Dendritic cell treated with granulocyte-macrophage colony-stimulating factor and Interleukin-4, amounts not matched to agents 40 ng/mL and 50 ng/mL, for 4 days (primary cell): ENCODE data around the gene CCDC97.

ENCODE experiments used
- H3K27ac Mint-ChIP-seq: one replicate; pipeline ENCODE4 v1.8.0; 2022; ENCODE audit warnings: mild to moderate bottlenecking, mixed read lengths
- H3K27me3 Mint-ChIP-seq: one replicate; pipeline ENCODE4 v1.8.0; 2022; ENCODE audit warnings: mild to moderate bottlenecking, mixed read lengths
- H3K36me3 Mint-ChIP-seq: one replicate; pipeline ENCODE4 v1.8.0; 2022; ENCODE audit warnings: low read depth, mixed read lengths
- H3K4me1 Mint-ChIP-seq: one replicate; pipeline ENCODE4 v1.8.0; 2022; ENCODE audit warnings: low read depth, mixed read lengths
- H3K4me3 Mint-ChIP-seq: one replicate; pipeline ENCODE4 v1.8.0; 2022; ENCODE audit warnings: mild to moderate bottlenecking, moderate library complexity, mixed read lengths
- H3K9me3 Mint-ChIP-seq: one replicate; pipeline ENCODE4 v1.8.0; 2022; ENCODE audit warnings: mixed read lengths
- intact Hi-C: fragments of 100-400 bp; cut with micrococcal nuclease; formaldehyde crosslinking; loops from one replicate; pipeline ENCODE4 v1.15.0; 2022

CCDC97 gene

DNA sequence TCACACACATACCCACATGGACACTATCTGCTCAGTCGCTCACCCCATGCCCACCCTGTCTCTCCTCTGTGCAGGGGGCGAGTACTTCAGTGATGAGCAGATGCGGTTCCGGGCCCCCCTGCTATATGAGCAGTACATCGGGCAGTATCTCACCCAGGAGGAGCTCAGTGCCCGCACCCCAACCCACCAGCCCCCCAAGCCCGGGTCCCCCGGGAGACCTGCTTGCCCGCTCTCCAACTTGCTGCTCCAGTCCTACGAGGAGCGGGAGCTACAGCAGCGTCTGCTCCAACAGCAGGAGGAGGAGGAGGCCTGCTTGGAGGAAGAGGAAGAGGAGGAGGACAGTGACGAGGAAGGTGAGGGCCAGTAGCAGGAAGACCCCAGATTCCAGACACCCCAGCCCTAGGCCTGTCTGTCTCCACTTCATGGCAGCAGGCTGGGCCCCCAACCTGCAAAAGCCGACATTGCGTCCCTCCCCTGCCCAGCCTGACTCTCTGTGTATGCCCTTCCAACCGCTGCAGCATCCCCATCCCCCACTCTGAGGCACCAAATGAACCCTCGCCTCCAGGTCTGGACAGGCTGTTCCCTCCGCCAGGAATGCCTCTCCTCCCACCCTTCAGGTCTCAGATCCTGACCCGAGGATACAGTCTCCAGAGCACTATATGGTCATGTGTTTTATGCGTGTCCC lies 9.7 kb downstream of the CCDC97 start:
- intact Hi-C loops: loop anchor here (10.0 kb wide), 1 partner anchor 115 kb away; the partner anchor contains the start of gene DMAC2
- Mint-ChIP-seq H3K27me3 (no peaks in the 10 kb centered on the region), H3K4me1 (peaks cover 56% of the 10 kb centered on the region), H3K4me3 (no peak overlapping the region), H3K36me3 (peaks cover 91% of the 10 kb centered on the region), H3K9me3 (no peaks in the 10 kb centered on the region), H3K27ac (no peak overlapping the region)

DNA sequence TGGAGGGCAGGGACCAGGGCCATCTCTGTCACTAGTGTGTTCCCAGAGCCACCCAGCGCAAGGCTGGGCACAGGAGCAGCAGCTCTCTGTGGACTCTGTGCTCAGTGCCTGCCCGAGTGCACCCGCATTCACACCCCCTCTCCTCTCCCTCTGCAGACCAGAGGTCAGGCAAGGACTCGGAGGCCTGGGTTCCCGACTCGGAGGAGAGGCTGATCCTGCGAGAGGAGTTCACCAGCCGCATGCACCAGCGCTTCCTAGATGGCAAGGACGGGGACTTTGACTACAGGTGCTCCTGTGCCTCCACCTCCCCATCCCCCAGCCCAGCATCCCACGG lies 10.2 kb downstream of the CCDC97 start:
- peaks cover 61% of the 10 kb centered on the region for H3K4me1 Mint-ChIP-seq
- H3K27ac Mint-ChIP-seq: no peak overlapping the region
- intact Hi-C loops: loop anchor here (10.0 kb wide), 1 partner anchor 115 kb away; the partner anchor contains the start of gene DMAC2
- no peaks in the 10 kb centered on the region for H3K9me3 Mint-ChIP-seq
- no peaks in the 10 kb centered on the region for H3K27me3 Mint-ChIP-seq
- peaks cover 95% of the 10 kb centered on the region for H3K36me3 Mint-ChIP-seq
- H3K4me3 Mint-ChIP-seq: no peak overlapping the region

- Mint-ChIP-seq H3K27ac (no peak overlapping the region), H3K9me3 (no peaks in the 10 kb centered on the region), H3K36me3 (peaks cover 99% of the 10 kb centered on the region), H3K27me3 (no peaks in the 10 kb centered on the region), H3K4me3 (no peak overlapping the region), H3K4me1 (peaks cover 65% of the 10 kb centered on the region)
- intact Hi-C loops: loop anchor here (10.0 kb wide), 1 partner anchor 114 kb away; the partner anchor contains the start of gene DMAC2
Measured at GRCh38 chr19:41320568-41320967, 10.6 kb downstream of the CCDC97 start.

DNA sequence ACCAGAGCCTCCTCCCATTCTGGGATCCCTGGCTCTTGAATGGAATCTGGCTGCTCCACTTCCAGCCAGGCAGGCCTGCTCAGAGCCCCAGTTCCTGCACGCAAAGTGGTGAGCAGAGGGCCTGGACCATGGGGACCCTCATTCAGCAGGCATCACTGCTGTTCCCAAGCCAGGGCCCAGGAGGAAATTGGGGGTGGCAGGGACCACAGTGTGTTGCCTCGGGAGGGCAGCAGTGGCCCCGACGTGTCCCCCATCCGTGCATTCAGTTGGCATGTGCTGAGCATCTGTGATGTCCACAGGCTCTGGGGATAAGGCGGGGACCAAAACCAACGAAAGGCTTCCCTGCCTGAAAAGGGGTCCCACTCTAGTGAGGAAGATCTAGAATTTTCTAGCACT lies 11.2 kb downstream of the CCDC97 start:
- Mint-ChIP-seq H3K27ac (no peak overlapping the region), H3K9me3 (no peaks in the 10 kb centered on the region), H3K36me3 (peaks cover 100% of the 10 kb centered on the region), H3K4me3 (no peak overlapping the region), H3K4me1 (peaks cover 69% of the 10 kb centered on the region), H3K27me3 (no peaks in the 10 kb centered on the region)
- intact Hi-C loops: loop anchor here (10.0 kb wide), 1 partner anchor 114 kb away; the partner anchor contains the start of gene DMAC2

DNA sequence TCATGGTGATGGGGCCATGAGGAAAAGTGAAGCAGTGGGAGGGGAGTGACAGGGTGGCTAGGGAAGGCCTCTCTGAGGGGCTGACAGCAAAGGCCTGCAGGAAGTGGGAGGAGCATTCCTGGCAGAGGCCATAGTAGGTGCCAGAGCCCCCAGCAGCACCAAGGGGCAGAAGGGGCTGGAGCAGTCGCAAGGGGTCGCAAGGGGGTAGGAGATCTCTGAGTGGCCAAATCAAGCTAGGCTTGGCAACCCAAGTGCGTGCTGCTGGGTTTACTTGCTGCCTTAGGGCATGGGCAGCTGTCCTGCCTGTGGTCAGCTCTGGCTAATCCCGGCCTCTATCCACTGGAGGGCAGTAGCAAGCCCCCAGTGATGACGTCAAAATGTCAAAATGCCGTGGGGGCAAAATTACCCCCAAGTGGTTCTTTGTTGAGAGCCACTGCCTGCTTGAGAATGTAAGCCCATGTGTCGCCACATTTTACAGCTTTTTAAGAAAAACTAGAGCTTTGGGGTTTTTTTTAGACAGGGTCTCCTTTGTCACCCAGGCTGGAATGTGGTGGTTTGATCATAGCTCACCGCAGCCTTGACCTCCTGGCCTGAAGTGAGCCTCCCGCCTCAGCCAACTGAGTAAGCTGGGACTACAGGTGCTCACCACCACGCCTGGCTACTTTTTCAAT lies 11.8 kb downstream of the CCDC97 start:
- Mint-ChIP-seq H3K9me3 (no peaks in the 10 kb centered on the region), H3K27me3 (no peaks in the 10 kb centered on the region), H3K27ac (no peak overlapping the region), H3K4me3 (no peak overlapping the region), H3K4me1 (peaks cover 69% of the 10 kb centered on the region), H3K36me3 (peaks cover 100% of the 10 kb centered on the region)
- intact Hi-C loops: loop anchor here (10.0 kb wide), 1 partner anchor 113 kb away; the partner anchor contains the start of gene DMAC2

- H3K27me3 Mint-ChIP-seq: no peaks in the 10 kb centered on the region
- H3K9me3 Mint-ChIP-seq: no peaks in the 10 kb centered on the region
- peaks cover 70% of the 10 kb centered on the region for H3K4me1 Mint-ChIP-seq
- H3K4me3 Mint-ChIP-seq: no peak overlapping the region
- peak overlapping the region; percentile 98 for H3K27ac Mint-ChIP-seq
- H3K36me3 Mint-ChIP-seq: peaks cover 98% of the 10 kb centered on the region
- intact Hi-C loops: loop anchor here (10.0 kb wide), 1 partner anchor 112 kb away; the partner anchor contains the start of gene DMAC2
Measured at GRCh38 chr19:41322451-41322850, 12.5 kb downstream of the CCDC97 start.

DNA sequence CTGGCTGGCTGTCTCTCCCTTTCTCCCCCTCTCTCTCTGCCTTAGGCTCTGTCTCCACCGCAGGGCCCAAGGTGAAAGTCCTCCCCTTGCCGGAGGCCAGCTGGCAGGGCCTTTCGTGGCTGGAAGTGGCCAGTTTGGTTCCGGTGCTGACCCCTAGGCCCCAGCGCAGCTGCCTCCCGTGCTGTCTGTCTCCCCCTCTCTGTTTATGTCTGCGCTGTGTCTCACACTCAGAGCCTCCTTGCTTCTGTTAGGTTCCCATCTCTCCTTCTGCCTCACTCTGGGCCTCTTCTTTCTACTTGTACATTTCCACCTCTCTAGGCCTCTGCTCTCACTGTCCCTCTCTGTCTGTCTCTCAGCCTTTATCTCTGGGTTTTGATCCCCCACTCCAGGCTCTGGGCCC lies 13.1 kb downstream of the CCDC97 start:
- H3K4me1 Mint-ChIP-seq: peaks cover 75% of the 10 kb centered on the region

DNA sequence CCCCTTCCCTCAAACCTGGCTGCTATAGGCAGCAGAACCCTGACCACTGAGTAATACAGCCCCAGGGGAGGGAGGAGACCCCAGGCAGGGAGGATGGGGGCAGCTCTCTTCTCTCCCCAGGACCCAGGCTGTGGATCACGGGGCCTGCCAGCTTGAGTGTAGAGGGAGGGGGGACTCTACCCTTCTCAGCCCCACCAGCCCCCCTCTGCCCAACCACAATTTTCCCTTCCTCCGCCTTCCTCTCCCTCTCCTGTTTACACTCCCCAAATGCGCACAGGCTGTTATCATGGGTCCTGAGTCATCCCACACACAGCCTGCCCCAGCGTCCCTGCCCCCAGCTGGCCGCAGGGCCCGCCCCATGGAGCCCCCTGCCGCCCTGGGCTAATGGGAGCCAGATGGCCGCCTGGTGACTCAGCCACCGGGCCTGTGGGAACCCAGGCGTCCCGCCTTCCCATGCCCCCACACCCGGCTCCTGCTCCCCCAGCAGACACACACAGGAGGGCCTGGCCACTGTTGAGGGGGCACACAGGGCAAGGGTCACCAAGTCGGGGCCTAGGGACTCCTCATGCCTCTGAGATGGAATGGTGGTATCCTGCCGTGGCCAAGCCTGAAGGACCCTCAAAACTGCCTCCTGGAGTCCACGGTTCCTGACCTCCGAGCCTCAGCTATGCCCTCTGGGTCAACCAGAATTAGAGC lies 13.6 kb downstream of the CCDC97 start:
- H3K36me3 Mint-ChIP-seq: peaks cover 98% of the 10 kb centered on the region

More for the DNA sequence above, 13.1 kb downstream of the CCDC97 start:
- Mint-ChIP-seq H3K27ac (peak overlapping the region; percentile 98), H3K9me3 (no peaks in the 10 kb centered on the region), H3K36me3 (peaks cover 98% of the 10 kb centered on the region), H3K27me3 (no peaks in the 10 kb centered on the region), H3K4me3 (peak overlapping the region; percentile 21)
- intact Hi-C loops: loop anchor here (10.0 kb wide), 1 partner anchor 112 kb away; the partner anchor contains the start of gene DMAC2

DNA sequence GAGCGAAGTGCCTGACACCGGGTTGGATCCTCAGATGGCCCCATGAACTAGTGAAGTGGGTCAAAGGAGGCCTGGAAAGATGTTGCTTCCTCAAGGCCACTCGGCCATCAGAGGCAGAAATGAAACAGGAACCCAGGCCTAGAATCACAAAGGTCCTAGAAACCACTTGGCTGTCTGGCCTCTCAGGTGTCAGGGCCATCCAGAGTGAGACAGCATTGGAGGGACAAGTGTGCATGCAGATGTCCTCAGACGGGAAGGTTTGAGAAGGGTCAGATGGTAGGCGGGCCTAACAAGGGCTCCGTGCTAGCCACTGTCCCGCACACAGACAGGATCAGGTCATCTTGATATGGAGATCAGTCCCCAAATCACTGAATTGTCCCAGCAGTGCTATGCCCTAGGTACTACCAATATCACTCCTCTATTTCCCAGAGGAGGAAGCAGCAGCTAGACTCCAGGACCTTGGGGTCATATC lies 14.3 kb downstream of the CCDC97 start:
- Mint-ChIP-seq H3K4me3 (no peak overlapping the region), H3K4me1 (peaks cover 85% of the 10 kb centered on the region)
- intact Hi-C loops: loop anchor here (10.0 kb wide), 1 partner anchor 111 kb away; the partner anchor contains the start of gene DMAC2

More for the DNA sequence above, 13.6 kb downstream of the CCDC97 start:
- Mint-ChIP-seq H3K27ac (peak overlapping the region; percentile 98), H3K9me3 (no peaks in the 10 kb centered on the region), H3K27me3 (no peaks in the 10 kb centered on the region), H3K4me3 (peak overlapping the region; percentile 21), H3K4me1 (peaks cover 80% of the 10 kb centered on the region)
- intact Hi-C loops: loop anchor here (10.0 kb wide), 1 partner anchor 111 kb away; the partner anchor contains the start of gene DMAC2

DNA sequence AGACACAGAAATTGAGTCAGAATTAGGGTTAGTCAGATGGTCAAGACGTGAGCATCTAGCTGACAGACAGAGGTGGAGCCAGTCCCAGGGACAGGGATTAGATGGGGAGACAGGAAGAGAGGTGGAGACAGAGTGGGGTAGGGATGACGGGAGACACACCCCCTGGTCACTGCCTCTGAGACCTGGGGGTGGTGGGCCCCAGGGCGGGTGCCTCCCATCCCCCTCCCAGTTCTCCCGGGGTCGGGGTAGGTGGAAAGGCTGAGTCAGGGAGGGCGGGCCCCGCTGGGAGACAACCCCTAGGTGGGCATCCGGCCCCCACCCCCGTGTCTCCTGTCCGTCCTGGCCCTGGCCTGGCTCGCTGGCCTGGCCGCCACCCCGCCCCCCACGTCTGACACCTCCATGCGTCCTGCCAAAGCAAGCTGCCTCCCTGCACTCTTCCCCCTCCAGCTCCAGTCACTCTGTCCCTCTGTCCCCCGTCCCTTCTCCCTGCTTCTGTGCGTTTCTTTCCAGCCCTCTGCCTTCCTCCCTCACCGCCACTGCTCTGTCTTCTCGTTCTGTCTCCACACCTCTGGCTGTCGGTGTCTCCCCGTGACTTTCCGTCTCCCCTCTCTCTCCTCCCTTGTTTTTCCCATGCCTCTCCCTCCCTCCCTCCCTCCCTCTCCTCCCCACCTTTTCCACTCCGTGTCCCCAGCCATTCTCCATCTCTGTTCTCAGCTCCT lies 15.1 kb downstream of the CCDC97 start:
- Mint-ChIP-seq H3K4me3 (peak overlapping the region; percentile 33), H3K27me3 (no peaks in the 10 kb centered on the region), H3K36me3 (peaks cover 98% of the 10 kb centered on the region), H3K4me1 (peaks cover 80% of the 10 kb centered on the region), H3K9me3 (no peaks in the 10 kb centered on the region), H3K27ac (peak overlapping the region; percentile 98)
- intact Hi-C loops: loop anchor here (10.0 kb wide), 1 partner anchor 110 kb away; the partner anchor contains the start of gene DMAC2

More for the DNA sequence above, 14.3 kb downstream of the CCDC97 start:
- H3K27me3 Mint-ChIP-seq: no peaks in the 10 kb centered on the region
- H3K27ac Mint-ChIP-seq: peak overlapping the region; percentile 98
- H3K9me3 Mint-ChIP-seq: no peaks in the 10 kb centered on the region
- peaks cover 98% of the 10 kb centered on the region for H3K36me3 Mint-ChIP-seq

DNA sequence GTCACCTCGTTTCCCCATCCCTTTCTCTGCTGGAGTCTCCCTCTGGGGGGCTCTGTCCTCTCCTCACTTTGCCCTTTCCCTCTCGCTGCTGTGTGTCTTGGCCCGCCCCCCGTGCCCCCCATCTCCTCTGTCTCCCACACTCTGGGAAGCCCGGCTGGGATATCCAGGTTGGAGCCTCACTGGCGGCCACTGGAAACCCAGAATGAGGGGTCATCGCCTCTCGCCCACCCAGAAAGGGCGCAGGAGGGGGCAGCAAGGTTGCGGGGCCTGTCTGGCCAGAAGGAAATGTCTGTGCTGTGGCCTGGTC lies 15.6 kb downstream of the CCDC97 start:
- no peaks in the 10 kb centered on the region for H3K27me3 Mint-ChIP-seq
- H3K4me3 Mint-ChIP-seq: peak overlapping the region; percentile 33
- peak overlapping the region; percentile 98 for H3K27ac Mint-ChIP-seq
- H3K9me3 Mint-ChIP-seq: no peaks in the 10 kb centered on the region
- intact Hi-C loops: loop anchor here (10.0 kb wide), 1 partner anchor 109 kb away; the partner anchor contains the start of gene DMAC2
- peaks cover 85% of the 10 kb centered on the region for H3K4me1 Mint-ChIP-seq
- peaks cover 98% of the 10 kb centered on the region for H3K36me3 Mint-ChIP-seq

GRCh38 chr19:41325947-41326706 lies 16.2 kb downstream of the CCDC97 start:
- Mint-ChIP-seq H3K4me3 (peak overlapping the region; percentile 30), H3K9me3 (no peaks in the 10 kb centered on the region), H3K4me1 (peaks cover 89% of the 10 kb centered on the region), H3K36me3 (peaks cover 98% of the 10 kb centered on the region), H3K27ac (peak overlapping the region; percentile 98), H3K27me3 (no peaks in the 10 kb centered on the region)
- intact Hi-C loops: loop anchor here (10.0 kb wide), 1 partner anchor 109 kb away; the partner anchor contains the start of gene DMAC2
